ENCODE results near the gene PAPPA. TPM values are rescaled to one million over a fixed set of nuclear protein-coding genes. Genes with fewer than 3 reads are reported as not detected.

PAPPA gene
- total RNA-seq, 2 experiments from 2014 or later, result not detected

- Mint-ChIP-seq H3K27ac (no peak overlapping the region), H3K4me3 (no peak overlapping the region), H3K4me1 (ENCODE audit: low read depth) (no peaks in the 10 kb centered on the region), H3K27me3 (peaks cover 20% of the 10 kb centered on the region), H3K9me3 (no peaks in the 10 kb centered on the region), H3K36me3 (ENCODE audit: low read depth) (no peaks in the 10 kb centered on the region)
- ChIA-PET POLR2A (no interaction called here), CTCF (no interaction called here)
- TF ChIP-seq CTCF (IDR thresholded peaks at IDR 0.05), result no peak
- intact Hi-C loops (cut with micrococcal nuclease), result no loop called here
- DNase-seq, result no peak
- ATAC-seq, result no peak
These were observed 129.0 kb downstream of the PAPPA start for GRCh38 chr9:116282597-116282996.

GRCh38 chr9:116284518-116284917 is 130.9 kb downstream of the PAPPA start:
- Mint-ChIP-seq H3K4me1 (ENCODE audit: low read depth) (no peaks in the 10 kb centered on the region), H3K9me3 (no peaks in the 10 kb centered on the region), H3K27me3 (peaks cover 17% of the 10 kb centered on the region), H3K36me3 (ENCODE audit: low read depth) (no peaks in the 10 kb centered on the region), H3K27ac (no peak overlapping the region), H3K4me3 (no peak overlapping the region)
- intact Hi-C loops (cut with micrococcal nuclease), result no loop called here
- CTCF ChIA-PET, result no interaction called here
- TF ChIP-seq CTCF (IDR thresholded peaks at IDR 0.05), result no peak
- DNase-seq, result no peak
- POLR2A ChIA-PET, result no interaction called here
- ATAC-seq, result no peak

GRCh38 chr9:116285320-116285719 is 131.7 kb downstream of the PAPPA start:
- Mint-ChIP-seq H3K4me3 (no peak overlapping the region), H3K27ac (no peak overlapping the region), H3K36me3 (ENCODE audit: low read depth) (no peaks in the 10 kb centered on the region), H3K4me1 (ENCODE audit: low read depth) (no peaks in the 10 kb centered on the region), H3K9me3 (no peaks in the 10 kb centered on the region), H3K27me3 (peaks cover 18% of the 10 kb centered on the region)
- DNase-seq, result no peak
- ChIA-PET CTCF (no interaction called here), POLR2A (no interaction called here)
- ATAC-seq, result no peak
- no peak for TF ChIP-seq CTCF (IDR thresholded peaks at IDR 0.05)
- intact Hi-C loops (cut with micrococcal nuclease), result no loop called here

GRCh38 chr9:116286297-116286696 is 132.7 kb downstream of the PAPPA start:
- ChIA-PET CTCF (no interaction called here), POLR2A (no interaction called here)

GRCh38 chr9:116287721-116288120 is 134.1 kb downstream of the PAPPA start:
- intact Hi-C loops (cut with micrococcal nuclease), result no loop called here
- POLR2A ChIA-PET, result no interaction called here
- no peak for DNase-seq
- no peaks in the 10 kb centered on the region for H3K4me1 Mint-ChIP-seq (ENCODE audit: low read depth)
- no peak overlapping the region for H3K27ac Mint-ChIP-seq
- no peak for TF ChIP-seq CTCF (IDR thresholded peaks at IDR 0.05)
- CTCF ChIA-PET, result no interaction called here
- H3K9me3 Mint-ChIP-seq, result no peaks in the 10 kb centered on the region
- H3K4me3 Mint-ChIP-seq, result no peak overlapping the region
- ATAC-seq, result no peak
- H3K27me3 Mint-ChIP-seq, result peaks cover 17% of the 10 kb centered on the region
- H3K36me3 Mint-ChIP-seq (ENCODE audit: low read depth), result no peaks in the 10 kb centered on the region

More at GRCh38 chr9:116286297-116286696, 132.7 kb downstream of the PAPPA start:
- Mint-ChIP-seq H3K9me3 (no peaks in the 10 kb centered on the region), H3K36me3 (ENCODE audit: low read depth) (no peaks in the 10 kb centered on the region), H3K4me1 (ENCODE audit: low read depth) (no peaks in the 10 kb centered on the region), H3K4me3 (no peak overlapping the region), H3K27ac (no peak overlapping the region), H3K27me3 (peaks cover 18% of the 10 kb centered on the region)
- no peak for TF ChIP-seq CTCF (IDR thresholded peaks at IDR 0.05)
- ATAC-seq, result no peak
- DNase-seq, result no peak
- intact Hi-C loops (cut with micrococcal nuclease), result no loop called here
